ENCODE results near the gene NPPC. TPM values are rescaled to one million over a fixed set of nuclear protein-coding genes. Genes with fewer than 3 reads are reported as not detected.
"Not testable (repeated sequence)": the region's sequence is repeated elsewhere in the genome, so short reads cannot be mapped to it uniquely, and the experiment has no call there.

NPPC gene
- total RNA-seq, 2 donors from 2014 or later: 3.7 to 7.2 TPM

GRCh38 chr2:231904161-231904611 is 22.0 kb downstream of the NPPC start:
- DNase-seq (no peak), ATAC-seq (no peak)
- intact Hi-C loops (cut with DNase I): loop anchor here (2.0 to 10.0 kb wide), 3 partner anchors 537 to 621 kb away; partner anchors contain the start of genes PRSS56 (in 2 of the 2) and CHRND (in 1 of the 2)

DNA sequence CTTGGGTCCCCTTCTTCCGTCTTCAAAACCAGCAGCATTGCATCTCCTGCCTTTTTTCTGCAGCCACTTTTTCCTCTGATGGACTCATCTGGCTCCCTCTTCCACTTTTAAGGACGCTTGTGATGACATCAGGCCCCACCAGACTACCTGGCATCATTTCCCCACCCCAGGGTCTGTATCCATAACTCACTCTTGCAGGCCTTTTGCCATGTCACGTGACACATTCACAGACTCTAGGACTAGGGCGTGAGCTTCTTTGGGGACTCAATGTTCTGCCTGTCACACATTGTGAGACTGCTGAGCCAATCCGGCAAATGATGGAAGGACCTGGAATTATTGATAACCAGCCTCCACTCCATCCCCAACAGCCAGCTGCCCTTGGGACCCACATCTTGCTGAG is 23.6 kb downstream of the NPPC start:
- ATAC-seq (no peak), DNase-seq (no peak)
- intact Hi-C loops (cut with DNase I): loop anchor here (5.0 to 10.0 kb wide), 2 partner anchors 620 to 622 kb away; partner anchors contain the start of genes PRSS56 (in 2 of the 2) and CHRND (in 1 of the 2)

DNA sequence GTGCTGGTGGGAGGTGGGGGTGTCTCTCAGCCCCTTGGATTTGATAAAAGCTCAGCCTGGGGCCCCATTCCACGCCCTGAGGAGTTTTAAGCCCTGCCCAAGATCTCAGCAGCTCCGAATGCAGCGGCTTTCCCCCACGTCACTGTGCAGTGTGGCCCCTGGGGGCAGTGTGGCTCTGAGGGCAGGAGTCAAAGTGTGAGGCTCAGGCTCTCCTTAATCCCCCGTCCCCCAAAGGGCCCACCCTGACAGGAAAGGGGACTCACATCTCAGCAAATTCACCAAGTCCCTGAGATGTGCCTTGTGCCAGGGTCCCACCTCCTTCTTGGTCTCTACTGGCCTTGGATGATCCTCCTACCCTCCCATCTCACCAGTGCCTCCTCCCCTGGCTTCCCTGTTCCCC is 25.2 kb downstream of the NPPC start:
- ATAC-seq (no peak), DNase-seq (no peak)
- intact Hi-C loops (cut with DNase I): loop anchor here (5.0 to 10.0 kb wide), 2 partner anchors 621 to 624 kb away; partner anchors contain the start of genes PRSS56 (in 2 of the 2) and CHRND (in 1 of the 2)

DNA sequence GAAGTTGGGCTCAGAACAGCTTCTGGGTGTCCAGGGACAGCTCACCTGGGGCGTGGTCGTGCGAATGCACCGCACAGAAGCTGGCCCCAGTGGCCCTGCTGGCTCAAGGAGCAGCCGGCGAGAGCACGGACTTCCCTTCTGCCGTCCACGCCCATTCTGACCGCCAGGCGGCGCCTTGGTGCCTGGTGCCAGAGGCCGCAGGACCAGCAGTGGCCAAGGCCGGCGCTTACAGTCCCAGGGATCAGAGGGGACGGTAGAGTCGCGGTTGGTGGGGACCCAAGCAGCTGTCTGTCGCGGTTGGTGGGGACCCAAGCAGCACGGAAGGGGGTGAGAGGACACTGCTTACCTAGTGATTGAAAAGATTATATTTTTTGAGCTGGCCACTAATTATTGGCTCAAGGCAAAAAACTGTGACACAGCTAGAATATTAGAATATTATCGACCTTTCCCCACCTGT is 25.7 kb downstream of the NPPC start:
- DNase-seq: peak; percentile 75
- ATAC-seq: peak; percentile 44 to 82
- intact Hi-C loops (cut with DNase I): loop anchor here (5.0 to 10.0 kb wide), 2 partner anchors 622 to 624 kb away; partner anchors contain the start of genes PRSS56 (in 2 of the 2) and CHRND (in 1 of the 2)

DNA sequence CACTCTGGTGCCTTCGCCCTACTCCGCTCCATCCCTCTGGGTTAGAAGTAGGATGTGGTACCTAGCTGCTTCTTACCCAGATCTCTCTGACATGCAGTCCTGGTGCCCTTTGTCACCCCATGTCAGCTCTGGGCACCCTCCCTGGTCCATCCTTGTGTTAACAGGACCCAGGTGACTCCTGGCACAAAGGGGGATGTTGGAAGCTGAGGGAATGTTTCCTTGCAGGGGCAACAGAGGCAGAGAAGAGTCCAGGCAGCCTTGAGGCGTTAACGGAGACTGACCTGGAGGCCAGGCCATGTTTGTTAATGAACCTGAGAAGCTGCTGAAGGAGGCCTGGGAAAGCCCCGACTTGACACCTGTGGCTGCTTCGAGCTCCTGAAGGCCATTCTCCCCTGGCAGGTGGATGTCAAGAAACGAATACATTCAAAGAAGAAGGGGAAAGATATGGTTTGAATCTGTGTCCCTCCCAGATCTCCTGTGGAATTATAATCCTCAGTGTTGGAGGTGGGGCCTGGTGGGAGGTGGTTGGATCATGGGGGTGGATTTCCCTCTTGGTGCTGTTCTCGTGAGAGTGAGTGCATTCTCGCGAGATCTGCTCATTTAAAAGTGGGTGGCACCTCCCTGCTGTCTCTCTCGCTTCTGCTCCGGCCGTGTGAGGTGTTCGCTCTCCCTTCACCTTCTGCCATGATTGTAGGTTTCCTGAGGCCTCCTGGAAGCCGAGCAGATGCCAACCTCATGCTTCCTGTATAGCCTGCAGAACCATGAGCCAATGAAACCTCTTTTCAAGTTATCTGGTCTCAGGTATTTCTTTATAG is 31.4 kb downstream of the NPPC start:
- intact Hi-C loops (cut with DNase I): no loop called here
- ATAC-seq (no peak), DNase-seq (no peak)

DNA sequence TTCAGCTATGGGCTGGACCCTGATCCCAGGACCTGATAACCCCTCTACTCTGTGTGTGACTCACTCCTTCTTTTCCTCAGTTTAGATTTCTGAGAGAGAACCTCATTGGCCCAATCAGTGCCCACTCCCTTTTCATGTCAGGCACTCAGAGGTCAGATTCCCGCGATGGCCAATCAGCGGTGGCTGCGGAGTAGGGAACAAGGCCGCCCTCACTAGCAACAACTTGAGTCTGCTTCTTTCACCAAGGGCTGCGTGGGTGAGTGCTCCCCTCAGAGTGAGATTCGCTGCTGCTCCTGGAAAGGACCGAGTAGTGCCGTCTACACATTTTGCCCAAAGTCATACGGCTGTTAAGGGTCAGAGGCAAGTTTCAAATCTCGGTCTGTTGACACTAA is 34.7 kb downstream of the NPPC start:
- DNase-seq: no peak
- no peak for ATAC-seq
- intact Hi-C loops (cut with DNase I): no loop called here

DNA sequence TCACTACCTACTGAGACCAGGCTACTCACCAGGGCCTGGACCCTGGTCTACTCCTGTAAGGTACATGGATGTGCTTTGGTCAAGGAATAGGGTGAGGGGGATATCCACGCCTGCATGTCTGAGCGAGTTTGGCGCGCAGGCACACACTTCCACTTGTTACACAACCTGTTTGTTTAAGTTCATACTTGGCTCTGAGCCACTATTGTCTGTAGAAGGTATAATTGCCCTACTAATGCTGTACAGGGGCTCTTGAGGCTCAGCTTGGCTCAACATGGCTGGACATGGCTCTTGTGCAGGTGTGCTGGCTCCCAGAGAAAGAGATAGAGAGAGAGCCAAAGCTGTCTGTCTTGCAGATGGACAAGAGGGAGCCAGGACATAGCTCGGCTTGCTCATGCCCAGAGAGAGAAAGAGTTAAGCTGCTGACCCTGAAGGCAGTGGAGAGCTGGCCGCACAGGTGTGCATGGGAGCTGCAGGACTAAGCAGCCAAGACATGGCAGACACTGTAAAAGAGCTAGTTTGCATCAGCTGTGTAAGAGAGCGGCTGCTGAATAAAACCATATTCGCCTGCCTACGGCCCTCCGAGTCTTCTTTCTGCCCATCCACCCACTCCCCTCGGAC is 35.2 kb downstream of the NPPC start:
- intact Hi-C loops (cut with DNase I): no loop called here
- DNase-seq (no peak), ATAC-seq (no peak)

GRCh38 chr2:231887756-231888155 is 38.4 kb downstream of the NPPC start:
- DNase-seq: no peak
- intact Hi-C loops (cut with DNase I): no loop called here
- no peak for ATAC-seq

DNA sequence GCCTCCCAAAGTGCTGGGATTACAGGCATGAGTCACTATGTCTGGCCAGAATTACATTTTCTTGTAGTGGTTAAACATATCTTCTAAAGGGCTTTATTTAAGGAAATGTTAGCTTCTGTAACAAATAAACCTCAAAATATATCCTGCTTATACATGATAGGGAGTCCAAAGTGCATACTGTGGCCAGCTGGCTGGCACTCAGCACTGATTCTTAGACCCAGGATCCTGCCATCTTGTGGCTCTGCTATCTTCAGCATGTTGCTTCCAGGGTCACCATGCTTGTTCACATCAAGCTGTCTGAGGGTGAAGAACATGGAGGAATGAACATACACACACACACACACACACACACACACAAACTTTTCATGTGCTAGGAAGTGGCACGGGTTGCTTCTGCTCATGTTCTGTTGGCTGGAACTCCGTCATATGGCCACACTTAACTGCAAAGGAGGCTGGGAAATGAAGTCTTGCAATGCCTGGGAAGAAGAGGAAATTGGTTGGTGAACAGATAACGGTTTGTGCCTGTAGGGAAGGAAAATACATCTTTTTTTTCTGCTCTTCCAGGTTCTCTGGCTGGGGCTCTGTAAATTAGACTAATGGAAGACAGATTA is 40.0 kb downstream of the NPPC start:
- ATAC-seq (no peak), DNase-seq (no peak)
- intact Hi-C loops (cut with DNase I): no loop called here

DNA sequence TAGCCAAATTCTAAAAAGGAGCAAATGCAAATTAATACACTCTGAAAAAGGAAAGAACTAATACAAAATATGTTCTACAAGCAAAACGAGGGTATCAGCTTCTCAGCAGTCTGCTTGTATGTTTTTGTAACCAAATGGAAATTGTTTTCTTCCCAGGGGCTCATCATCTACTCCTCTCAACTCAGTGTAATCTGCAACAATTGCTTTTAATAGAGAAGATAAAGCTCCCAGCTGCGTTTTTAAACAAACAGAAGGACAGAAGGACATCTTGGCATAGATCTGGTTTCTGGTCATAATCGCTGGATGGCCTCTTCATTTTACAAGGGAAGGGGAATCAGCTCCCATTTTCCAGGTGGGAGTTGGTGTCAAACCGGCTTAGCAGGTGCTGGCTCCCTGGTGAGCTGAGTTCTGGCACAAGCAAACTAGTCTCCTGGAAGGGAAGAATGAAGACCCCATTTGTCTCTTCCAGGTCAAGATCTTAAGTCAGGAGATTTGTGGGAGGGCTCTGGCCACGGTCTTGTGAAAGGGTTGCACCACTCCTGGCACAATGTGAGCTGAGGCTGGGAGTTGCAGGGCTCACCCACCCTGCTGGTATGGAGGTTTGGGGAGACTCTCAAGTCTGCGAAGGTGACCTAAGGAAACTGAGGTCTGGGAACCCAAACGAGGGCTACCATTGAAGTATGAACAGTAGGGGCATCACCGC is 41.6 kb downstream of the NPPC start:
- intact Hi-C loops (cut with DNase I): no loop called here
- DNase-seq (no peak), ATAC-seq (no peak)

GRCh38 chr2:231883468-231883881 is 42.7 kb downstream of the NPPC start:
- ATAC-seq (no peak), DNase-seq (no peak)
- intact Hi-C loops (cut with DNase I): no loop called here

- DNase-seq (no peak), ATAC-seq (no peak)
- intact Hi-C loops (cut with DNase I): no loop called here
These were observed 43.5 kb downstream of the NPPC start for GRCh38 chr2:231882646-231883045.

DNA sequence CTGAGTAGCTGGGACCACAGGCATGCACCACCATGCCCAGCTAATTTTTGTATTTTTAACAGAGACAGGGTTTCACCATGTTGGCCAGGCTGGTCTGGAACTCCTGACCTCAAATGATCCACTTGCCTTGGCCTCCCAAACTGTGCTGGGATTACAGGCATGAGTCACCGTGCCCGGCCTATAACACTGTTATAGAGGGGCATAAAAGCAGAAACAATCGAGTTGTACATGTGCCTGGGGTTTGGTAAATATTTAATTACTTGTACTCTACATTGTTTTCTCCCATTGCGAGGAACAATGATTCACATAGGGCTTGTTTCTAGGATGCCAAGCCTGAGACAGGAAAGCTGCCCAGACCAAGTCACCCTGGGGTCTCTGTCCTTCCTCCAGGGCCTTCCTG is 45.8 kb downstream of the NPPC start:
- ATAC-seq; intact Hi-C loops (cut with DNase I); DNase-seq: not testable (repeated sequence)

GRCh38 chr2:231879216-231879615 is 47.0 kb downstream of the NPPC start:
- intact Hi-C loops (cut with DNase I): no loop called here
- no peak for DNase-seq
- ATAC-seq: no peak

DNA sequence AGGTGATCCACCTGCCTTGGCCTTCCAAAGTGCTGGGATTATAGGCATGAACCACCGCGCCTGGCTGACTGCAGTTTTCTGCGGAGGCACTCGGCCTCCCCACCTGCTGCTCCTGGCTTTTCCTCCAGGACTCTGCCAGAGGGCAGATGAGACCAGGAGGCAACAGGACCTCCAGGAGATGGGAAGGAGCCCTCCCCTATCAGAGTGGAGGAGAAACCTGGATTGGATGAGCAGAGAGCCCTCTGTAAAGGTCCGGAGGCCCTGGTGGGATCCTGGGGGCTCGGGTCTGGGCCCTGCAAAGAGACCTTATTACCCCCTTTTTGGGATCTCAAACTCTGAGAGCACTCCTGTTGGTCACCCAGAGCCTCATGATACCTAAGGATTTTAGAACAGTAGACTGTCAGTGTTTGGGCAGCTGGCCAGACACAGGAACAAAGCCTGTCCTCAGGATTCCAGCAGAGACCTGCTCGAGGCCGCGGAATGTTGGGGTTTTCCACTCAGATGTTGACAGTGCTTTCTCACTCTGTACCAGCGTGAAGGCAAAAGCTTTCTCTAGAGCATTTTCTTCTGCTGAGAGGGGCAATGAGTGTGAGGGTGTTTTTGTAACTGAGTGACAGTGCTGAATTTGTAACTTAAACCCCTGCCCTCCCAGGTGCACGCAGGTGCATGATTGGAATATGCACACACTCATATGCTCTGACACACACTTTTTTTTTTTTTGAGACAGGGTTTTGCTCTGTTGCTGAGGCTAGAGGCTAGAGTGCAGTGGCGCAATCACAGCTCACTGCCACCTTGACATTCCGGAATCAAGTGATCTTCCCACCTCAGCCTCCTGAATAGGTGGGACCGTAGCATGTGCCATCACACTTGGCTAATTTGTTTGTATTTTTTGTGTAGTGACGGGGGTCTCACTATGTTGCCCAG is 48.4 kb downstream of the NPPC start:
- DNase-seq: no peak
- ATAC-seq: no peak
- intact Hi-C loops (cut with DNase I): no loop called here

DNA sequence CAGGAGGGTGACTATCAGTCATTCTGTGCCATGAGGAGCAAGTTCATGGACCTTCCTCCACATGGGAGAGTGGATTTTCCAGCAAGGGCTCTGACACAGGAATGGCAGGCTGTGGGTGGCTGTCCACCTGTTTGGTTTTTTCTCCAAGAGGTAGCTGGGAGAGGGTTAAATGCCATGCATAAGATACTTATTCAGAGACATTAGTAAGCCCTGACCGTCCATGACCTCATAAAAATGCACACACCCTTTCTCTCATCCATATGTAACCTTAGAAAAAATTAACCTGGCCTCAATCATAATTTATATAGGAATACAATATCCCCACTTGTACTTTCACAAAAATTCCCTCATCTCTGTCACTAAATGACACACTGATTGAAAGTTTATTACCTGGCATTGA is 51.3 kb downstream of the NPPC start:
- ATAC-seq (no peak), DNase-seq (no peak)
- intact Hi-C loops (cut with DNase I): no loop called here

Data from left cardiac atrium (tissue), 4 donors.